Upper lobe of left lung (tissue), 6 donors: ENCODE data around the gene RIPPLY3. TPM values are rescaled to one million over a fixed set of nuclear protein-coding genes. Genes with fewer than 3 reads are reported as not detected.

ENCODE experiments used
- ATAC-seq, 2 donors: fragments of 200-7000 bp; cut with Tn5 transposase; one replicate each; pipeline ENCODE4 v1.9.1; 2022; ENCODE audit warnings: mild to moderate bottlenecking in 2 of 2, moderate library complexity in 2 of 2; ENCODE audit not compliant: low FRiP score in 2 of 2
- DNase-seq, 2 donors: peaks; one replicate each; pipeline ENCODE4 v3.0.0-alpha.2; 2019 to 2020
- H3K27ac ChIP-seq, 4 donors: fragments of 200-600 bp; sonication (generic); one replicate each; pipeline ENCODE4 v1.5.1; 2016 to 2019
- H3K27me3 ChIP-seq, 4 donors: fragments of 200-600 bp; sonication (generic); one replicate each; pipeline ENCODE4 v1.5.1; 2017 to 2019
- H3K36me3 ChIP-seq, 4 donors: fragments of 200-600 bp; sonication (generic); one replicate each; pipeline ENCODE4 v1.5.1; 2016 to 2019
- H3K4me1 ChIP-seq, 4 donors: fragments of 200-600 bp; sonication (generic); one replicate each; pipeline ENCODE4 v1.5.1; 2018 to 2019
- H3K4me3 ChIP-seq, 4 donors: fragments of 200-600 bp; sonication (generic); one replicate each; pipeline ENCODE4 v1.5.1; 2017 to 2019; ENCODE audit warnings: mild to moderate bottlenecking in 2 of 4, moderate library complexity in 1 of 4
- H3K9me3 ChIP-seq, 4 donors: fragments of 200-600 bp; sonication (generic); one replicate each; pipeline ENCODE4 v1.5.1; 2018 to 2019
- CTCF ChIP-seq, 6 experiments: fragments of 450-650 bp in 4 of 6; fragments of 200-600 bp in 2 of 6; sonication (generic) in 2 of 6; IDR thresholded peaks; one replicate each; pipeline ENCODE4 v1.5.1; 2016 to 2019; ENCODE audit warnings: antibody characterized with exemption in 6 of 6
- EP300 ChIP-seq, 4 donors: sonication (generic); formaldehyde crosslinking; IDR thresholded peaks; one replicate each; pipeline ENCODE4 v1.5.1; 2017; ENCODE audit warnings: antibody characterized with exemption in 4 of 4, control low read depth in 2 of 4
- POLR2A ChIP-seq, 4 donors: fragments of 450-650 bp; IDR thresholded peaks; one replicate each; pipeline ENCODE4 v1.5.1; 2016 to 2017; ENCODE audit warnings: antibody characterized with exemption in 4 of 4, mild to moderate bottlenecking in 2 of 4
- POLR2AphosphoS5 ChIP-seq, 2 donors: sonication (generic); formaldehyde crosslinking; IDR thresholded peaks; one replicate each; pipeline ENCODE4 v1.5.1; 2017; ENCODE audit warnings: antibody characterized with exemption in 2 of 2
- WGBS, 2 donors: methylation state at CpG; one replicate each; pipeline ENCODE4 v1.1.5; 2017 to 2018; 5-methylcytosine and 5-hydroxymethylcytosine counted together
- total RNA-seq, 6 donors: library from RNA; depleted of rRNA in 4 of 6; stranded (reverse); fragments of >200 nt in 4 of 6; gene quantifications; one replicate each; pipeline versions ENCODE4 v1.1.0 to v1.2.1, GENCODE V29; 2016 to 2021
- donor health status: DM: no; HTN: no; CAD: no; lungs with moderate emphysema.
- donor health status: DM: no; HTN: yes; CAD: no; lungs with severe emphysema.

The RIPPLY3 gene
- total RNA-seq, 6 donors from 2014 or later = 0.11 to 1.5 (median 0.66) TPM; not detected in 2

DNA sequence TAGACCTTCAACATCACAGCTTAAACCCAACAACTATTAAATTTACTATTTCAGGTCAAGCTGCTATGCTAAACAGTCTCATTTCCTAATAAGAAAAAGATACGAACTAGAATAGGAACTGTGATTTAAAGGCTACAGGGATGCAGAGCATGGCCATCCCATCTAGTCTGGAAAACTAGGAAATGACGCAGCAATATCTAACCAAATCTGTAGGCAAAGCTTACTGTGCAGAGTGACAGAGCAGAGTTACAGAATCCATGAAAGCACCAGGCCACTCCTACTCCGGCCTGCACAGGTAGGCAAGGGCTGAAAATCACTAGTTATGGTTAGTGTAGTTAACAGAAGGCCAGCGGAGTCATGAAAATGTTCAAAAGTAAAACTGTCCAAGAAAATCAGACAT lies 42.1 kb upstream of the RIPPLY3 start:
- WGBS, 2 donors = 84 to 95% methylated on average over 4 of the region's 4 CpGs

GRCh38 chr21:36964827-36965719 lies 41.4 kb upstream of the RIPPLY3 start:
- H3K27me3 ChIP-seq = no peaks in the 10 kb centered on the region
- TF ChIP-seq EP300 (IDR thresholded peaks at IDR 0.05) = no peak
- no peak for TF ChIP-seq POLR2AphosphoS5 (IDR thresholded peaks at IDR 0.05)
- no peak for TF ChIP-seq CTCF (IDR thresholded peaks at IDR 0.05)
- TF ChIP-seq POLR2A (IDR thresholded peaks at IDR 0.05) = no peak
- H3K9me3 ChIP-seq = no peaks in the 10 kb centered on the region
- peaks cover 6 to 25% (median 11%) of the 10 kb centered on the region in 4 donors for H3K4me1 ChIP-seq
- H3K36me3 ChIP-seq = peaks cover 0 to 7% (median 2%) of the 10 kb centered on the region in 4 donors
- no peak for ATAC-seq
- H3K4me3 ChIP-seq = peak overlapping the region in 3 of 4 donors; percentile 85 to 92 (median 91)
- 83 to 86% methylated on average over 8 of the region's 8 CpGs for WGBS, 2 donors
- DNase-seq = no peak
- peak overlapping the region in 1 of 4 donors; percentile 83 for H3K27ac ChIP-seq

More for the DNA sequence above, 42.1 kb upstream of the RIPPLY3 start:
- no peak for TF ChIP-seq CTCF (IDR thresholded peaks at IDR 0.05)
- no peak for TF ChIP-seq EP300 (IDR thresholded peaks at IDR 0.05)
- TF ChIP-seq POLR2AphosphoS5 (IDR thresholded peaks at IDR 0.05) = no peak
- TF ChIP-seq POLR2A (IDR thresholded peaks at IDR 0.05) = no peak
- ATAC-seq (no peak), DNase-seq (no peak)
- Histone ChIP-seq H3K9me3 (no peaks in the 10 kb centered on the region), H3K4me1 (peaks cover 6 to 25% (median 11%) of the 10 kb centered on the region in 4 donors), H3K4me3 (no peak overlapping the region), H3K27me3 (no peaks in the 10 kb centered on the region), H3K36me3 (peaks cover 0 to 14% (median 2%) of the 10 kb centered on the region in 4 donors), H3K27ac (no peak overlapping the region)

- no peak for DNase-seq
- Histone ChIP-seq H3K9me3 (no peaks in the 10 kb centered on the region), H3K27ac (peak overlapping the region; percentile 75 to 93 (median 82)), H3K4me3 (peak overlapping the region; percentile 42 to 92 (median 88)), H3K36me3 (peaks cover 0 to 3% (median under 1%) of the 10 kb centered on the region in 4 donors), H3K4me1 (peaks cover 6 to 25% (median 11%) of the 10 kb centered on the region in 4 donors), H3K27me3 (no peaks in the 10 kb centered on the region)
- WGBS, 2 donors = 43 to 52% methylated on average over 7 to 10 of the region's 10 CpGs
- peak in 1 of 2 donors; percentile 9 for ATAC-seq
- no peak for TF ChIP-seq EP300 (IDR thresholded peaks at IDR 0.05)
- TF ChIP-seq POLR2A (IDR thresholded peaks at IDR 0.05) = no peak
- no peak for TF ChIP-seq POLR2AphosphoS5 (IDR thresholded peaks at IDR 0.05)
- TF ChIP-seq CTCF (IDR thresholded peaks at IDR 0.05) = no peak
These were observed 40.8 kb upstream of the RIPPLY3 start for GRCh38 chr21:36965720-36966065.

DNA sequence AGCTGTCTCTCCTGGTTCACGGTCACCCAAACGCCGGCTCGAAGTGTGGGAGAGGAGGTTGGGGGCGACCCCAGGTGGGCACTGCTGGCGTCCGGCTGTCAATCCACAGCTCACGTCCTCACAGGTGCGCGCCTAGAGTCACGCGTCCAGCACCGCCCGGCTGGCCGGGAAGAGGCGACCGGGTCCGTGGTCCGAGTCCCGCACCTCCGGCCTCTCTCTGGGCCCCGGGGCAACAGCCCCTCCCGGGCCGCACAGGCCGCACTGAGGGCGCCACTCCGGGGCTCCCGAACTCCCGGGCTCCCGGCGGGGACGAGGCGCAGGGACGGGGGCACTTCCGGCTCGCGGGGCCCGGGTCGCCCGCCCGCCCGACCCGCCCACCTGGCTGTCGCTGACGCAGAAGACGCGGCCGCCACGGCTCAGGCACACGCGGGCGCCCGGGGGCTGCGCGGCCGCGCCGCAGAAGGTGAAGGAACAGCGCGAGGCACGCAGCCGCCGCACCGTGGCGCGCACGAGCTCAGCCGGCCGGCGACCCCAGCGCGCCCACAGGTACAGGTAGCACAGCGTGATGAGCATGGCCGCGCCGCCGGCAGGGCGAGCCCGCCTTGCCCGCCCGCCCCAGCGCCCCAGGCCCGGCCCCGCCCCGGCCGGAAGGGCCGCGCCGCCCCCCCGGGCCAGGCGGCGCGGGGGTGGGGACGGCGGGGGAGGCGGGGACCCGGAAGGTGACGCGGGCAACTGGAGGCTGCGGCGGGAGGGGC lies 40.3 kb upstream of the RIPPLY3 start, which contains the start of gene HLCS:
Gene HLCS (minus strand): TSS at position 604 of the 755 bp plus-strand sequence. CDS start 31 bp downstream, at position 573.
- DNase-seq = peak; percentile 69 to 95
- peaks cover 6 to 25% (median 11%) of the 10 kb centered on the region in 4 donors for H3K4me1 ChIP-seq
- TF ChIP-seq POLR2AphosphoS5 (IDR thresholded peaks at IDR 0.05) (peak in 1 of 2 donors; percentile 22), POLR2A (IDR thresholded peaks at IDR 0.05) (peak in 3 of 4 donors; percentile 37 to 71 (median 59)), EP300 (IDR thresholded peaks at IDR 0.05) (no peak), CTCF (IDR thresholded peaks at IDR 0.05) (peak in 3 of 6 experiments; percentile 26 to 65 (median 46))
- no peaks in the 10 kb centered on the region for H3K36me3 ChIP-seq
- H3K27ac ChIP-seq = peak within 1 kb of the TSS; percentile 82 to 93 (median 86)
- ATAC-seq = peak; percentile 80 to 94
- no peaks in the 10 kb centered on the region for H3K9me3 ChIP-seq
- H3K4me3 ChIP-seq = peak within 1 kb of the TSS; percentile 52 to 92 (median 88)
- H3K27me3 ChIP-seq = no peaks in the 10 kb centered on the region
- WGBS, 2 donors = 0% methylated on average over 56 of the region's 101 CpGs; no CpG with 5 or more reads in 1 of the 2 donors
